Measurements from ENCODE around the gene APBA2. TPM values are rescaled to one million over a fixed set of nuclear protein-coding genes. Genes with fewer than 3 reads are reported as not detected.

Gene APBA2
- total RNA-seq, 1 experiment from 2014 or later, result 12.9 TPM

GRCh38 chr15:29029651-29030195, 143.9 kb downstream of the APBA2 start:
- TF ChIP-seq EZH2 (IDR thresholded peaks at IDR 0.05; ENCODE audit: borderline replicate concordance, low read depth, low read length, poor library complexity, severe bottlenecking) (no peak), CTCF (conservative IDR thresholded peaks at IDR 0.05; ENCODE audit: low read depth, low read length) (no peak)
- no peak overlapping the region for H3K27ac ChIP-seq (ENCODE audit: low read depth, low read length, poor library complexity, severe bottlenecking)
- no peaks in the 10 kb centered on the region for H3K27me3 ChIP-seq (replicated peaks; ENCODE audit: insufficient read depth, low read depth, low read length, poor library complexity)
- intact Hi-C loops (cut with micrococcal nuclease; ENCODE audit: unreplicated experiment), result no loop called here
- ChIA-PET CTCF (no interaction called here), POLR2A (ENCODE audit: low non-redundant PET) (no interaction called here)
- H3K36me3 ChIP-seq (ENCODE audit: insufficient read depth, low read length, poor library complexity, severe bottlenecking), result no peaks in the 10 kb centered on the region
- H3K4me1 ChIP-seq (ENCODE audit: insufficient read depth, low read length, poor library complexity, severe bottlenecking), result no peaks in the 10 kb centered on the region
- DNase-seq (ENCODE audit: low spot score), result no peak
- no TSS peak for BruUV-seq (replicated peaks)
- no peak overlapping the region for H3K4me3 ChIP-seq (ENCODE audit: low read depth, low read length, poor library complexity, severe bottlenecking)
- H3K9me3 ChIP-seq (ENCODE audit: low read depth, low read length, poor library complexity, severe bottlenecking), result no peaks in the 10 kb centered on the region

DNA sequence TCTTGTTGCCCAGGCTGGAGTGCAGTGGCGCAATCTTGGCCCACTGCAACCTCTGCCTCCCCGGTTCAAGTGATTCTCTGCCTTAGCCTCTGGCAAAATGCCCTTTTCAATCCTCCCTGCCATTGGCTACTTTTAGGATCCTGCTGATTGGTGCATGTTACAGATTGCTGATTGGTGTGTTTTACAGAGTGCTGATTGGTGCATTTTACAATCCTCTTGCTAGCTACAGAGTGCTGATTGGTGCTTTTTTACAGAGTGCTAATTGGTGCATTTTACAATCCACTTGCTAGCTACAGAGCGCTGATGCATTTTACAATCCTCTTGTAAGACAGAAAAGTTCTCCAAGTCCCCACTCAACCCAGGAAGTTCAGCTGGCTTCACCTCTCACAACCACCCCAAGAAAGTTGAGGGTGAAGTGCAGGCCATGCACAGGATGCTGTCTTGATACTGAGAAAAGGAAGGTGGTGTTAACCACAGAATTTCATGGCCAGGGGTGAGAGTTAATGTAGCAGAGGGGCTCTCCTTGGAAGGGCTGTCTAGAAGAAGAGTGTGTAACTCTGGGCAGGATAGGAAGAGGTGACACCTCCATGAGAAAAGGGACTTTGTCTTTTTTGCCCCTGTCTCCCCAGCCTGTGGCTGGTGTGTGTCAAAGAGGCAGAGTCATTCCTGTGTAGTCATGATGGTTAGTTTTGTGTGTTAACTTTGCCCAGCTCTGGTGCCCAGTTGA, 145.9 kb downstream of the APBA2 start:
- CTCF ChIA-PET, result no interaction called here
- Histone ChIP-seq H3K27ac (ENCODE audit: low read depth, low read length, poor library complexity, severe bottlenecking) (no peak overlapping the region), H3K27me3 (replicated peaks; ENCODE audit: insufficient read depth, low read depth, low read length, poor library complexity) (no peaks in the 10 kb centered on the region)

DNA sequence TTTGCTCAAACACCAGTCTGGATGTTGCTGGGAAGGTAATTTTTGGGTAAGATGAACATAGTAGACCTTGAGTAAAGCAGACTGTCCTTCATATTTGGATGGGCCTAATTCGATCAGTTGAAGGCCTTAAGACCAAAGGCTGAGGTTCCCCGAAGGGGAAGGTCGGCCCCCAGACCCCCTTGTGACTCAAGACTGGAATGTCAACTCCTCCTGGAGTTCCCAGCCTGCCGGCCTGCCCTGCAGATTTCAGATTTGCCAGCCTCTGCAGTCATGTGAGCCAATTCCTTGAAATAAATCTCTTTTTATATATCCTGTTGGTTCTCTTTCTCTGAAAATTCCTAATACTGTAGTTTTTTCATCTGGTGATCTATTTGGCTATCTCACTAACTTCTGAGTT, 146.5 kb downstream of the APBA2 start:
- Histone ChIP-seq H3K27ac (ENCODE audit: low read depth, low read length, poor library complexity, severe bottlenecking) (no peak overlapping the region), H3K36me3 (ENCODE audit: insufficient read depth, low read length, poor library complexity, severe bottlenecking) (no peaks in the 10 kb centered on the region), H3K9me3 (ENCODE audit: low read depth, low read length, poor library complexity, severe bottlenecking) (no peaks in the 10 kb centered on the region), H3K4me3 (ENCODE audit: low read depth, low read length, poor library complexity, severe bottlenecking) (no peak overlapping the region), H3K27me3 (replicated peaks; ENCODE audit: insufficient read depth, low read depth, low read length, poor library complexity) (no peaks in the 10 kb centered on the region), H3K4me1 (ENCODE audit: insufficient read depth, low read length, poor library complexity, severe bottlenecking) (no peaks in the 10 kb centered on the region)
- POLR2A ChIA-PET (ENCODE audit: low non-redundant PET), result no interaction called here
- no peak for DNase-seq (ENCODE audit: low spot score)
- no TSS peak for BruUV-seq (replicated peaks)
- TF ChIP-seq EZH2 (IDR thresholded peaks at IDR 0.05; ENCODE audit: borderline replicate concordance, low read depth, low read length, poor library complexity, severe bottlenecking) (no peak), CTCF (conservative IDR thresholded peaks at IDR 0.05; ENCODE audit: low read depth, low read length) (no peak)
- CTCF ChIA-PET, result no interaction called here
- intact Hi-C loops (cut with micrococcal nuclease; ENCODE audit: unreplicated experiment), result no loop called here

More for the DNA sequence above, 145.9 kb downstream of the APBA2 start:
- BruUV-seq (replicated peaks), result no TSS peak
- Histone ChIP-seq H3K36me3 (ENCODE audit: insufficient read depth, low read length, poor library complexity, severe bottlenecking) (no peaks in the 10 kb centered on the region), H3K4me1 (ENCODE audit: insufficient read depth, low read length, poor library complexity, severe bottlenecking) (no peaks in the 10 kb centered on the region), H3K4me3 (ENCODE audit: low read depth, low read length, poor library complexity, severe bottlenecking) (no peak overlapping the region), H3K9me3 (ENCODE audit: low read depth, low read length, poor library complexity, severe bottlenecking) (no peaks in the 10 kb centered on the region)
- intact Hi-C loops (cut with micrococcal nuclease; ENCODE audit: unreplicated experiment), result no loop called here
- no peak for DNase-seq (ENCODE audit: low spot score)
- TF ChIP-seq EZH2 (IDR thresholded peaks at IDR 0.05; ENCODE audit: borderline replicate concordance, low read depth, low read length, poor library complexity, severe bottlenecking) (no peak), CTCF (conservative IDR thresholded peaks at IDR 0.05; ENCODE audit: low read depth, low read length) (no peak)
- POLR2A ChIA-PET (ENCODE audit: low non-redundant PET), result no interaction called here
